Measurements from ENCODE around the gene C11orf54.

DNA sequence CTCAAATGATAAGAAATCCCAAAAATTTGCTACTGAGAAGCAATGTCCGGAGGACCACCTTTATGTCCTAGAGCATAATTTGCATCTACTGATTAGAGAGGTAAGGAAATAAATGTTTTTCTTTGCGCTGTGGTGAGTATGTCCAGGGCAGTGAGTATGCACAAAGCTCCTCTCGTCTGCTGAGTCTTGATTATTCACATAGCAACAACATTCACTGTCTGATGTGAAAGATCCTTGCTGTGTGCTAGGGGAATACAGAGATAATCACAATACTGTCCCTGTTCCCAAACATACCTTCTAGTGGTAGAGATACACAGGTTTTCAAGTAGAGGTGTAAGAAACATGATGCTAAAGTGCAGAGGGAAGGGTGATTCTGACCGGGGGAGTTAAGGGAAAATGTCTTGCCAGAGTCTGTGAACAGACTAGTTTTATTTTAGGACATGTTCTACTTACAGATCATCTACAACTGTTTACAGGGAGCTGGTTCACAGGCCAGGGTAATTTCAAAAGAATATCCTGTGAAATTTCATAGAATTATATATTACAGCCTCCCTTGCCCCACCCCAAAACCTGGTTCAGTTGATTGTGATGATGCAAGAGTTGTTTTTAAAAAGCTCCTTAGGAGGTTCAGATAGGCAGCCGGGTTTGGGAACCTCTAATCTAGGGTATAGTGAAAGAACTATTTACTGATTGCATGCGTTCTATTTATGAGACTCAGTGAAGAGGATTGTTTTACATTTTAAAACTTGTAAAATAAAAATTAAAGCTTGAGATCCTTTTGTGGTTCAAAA lies 55.2 kb downstream of the C11orf54 start:
- TF ChIP-seq, protein P1, sequence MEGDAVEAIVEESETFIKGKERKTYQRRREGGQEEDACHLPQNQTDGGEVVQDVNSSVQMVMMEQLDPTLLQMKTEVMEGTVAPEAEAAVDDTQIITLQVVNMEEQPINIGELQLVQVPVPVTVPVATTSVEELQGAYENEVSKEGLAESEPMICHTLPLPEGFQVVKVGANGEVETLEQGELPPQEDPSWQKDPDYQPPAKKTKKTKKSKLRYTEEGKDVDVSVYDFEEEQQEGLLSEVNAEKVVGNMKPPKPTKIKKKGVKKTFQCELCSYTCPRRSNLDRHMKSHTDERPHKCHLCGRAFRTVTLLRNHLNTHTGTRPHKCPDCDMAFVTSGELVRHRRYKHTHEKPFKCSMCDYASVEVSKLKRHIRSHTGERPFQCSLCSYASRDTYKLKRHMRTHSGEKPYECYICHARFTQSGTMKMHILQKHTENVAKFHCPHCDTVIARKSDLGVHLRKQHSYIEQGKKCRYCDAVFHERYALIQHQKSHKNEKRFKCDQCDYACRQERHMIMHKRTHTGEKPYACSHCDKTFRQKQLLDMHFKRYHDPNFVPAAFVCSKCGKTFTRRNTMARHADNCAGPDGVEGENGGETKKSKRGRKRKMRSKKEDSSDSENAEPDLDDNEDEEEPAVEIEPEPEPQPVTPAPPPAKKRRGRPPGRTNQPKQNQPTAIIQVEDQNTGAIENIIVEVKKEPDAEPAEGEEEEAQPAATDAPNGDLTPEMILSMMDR (conservative IDR thresholded peaks at IDR 0.05) = no peak
- no peak for TF ChIP-seq EZH2 (IDR thresholded peaks at IDR 0.05; ENCODE audit: low read depth)
